IMR-90 (cell line): ENCODE data around the gene MAB21L2.

Source experiments
- CTCF ChIP-seq: conservative IDR thresholded peaks from 2 replicates; pipeline ENCODE4 v1.5.1; 2012; ENCODE audit warnings: mild to moderate bottlenecking, low read depth, low read length, improper control_type of control experiment
- ELK1 ChIP-seq: fragments of 150-350 bp; IDR thresholded peaks from 2 replicates; pipeline ENCODE4 v1.6.1; 2016; ENCODE audit warnings: low read depth, mild to moderate bottlenecking, low read length, moderate library complexity, borderline replicate concordance
- MAZ ChIP-seq: IDR thresholded peaks from 2 replicates; pipeline ENCODE4 v1.6.1; 2012; ENCODE audit warnings: low read depth, mild to moderate bottlenecking, low read length, improper control_type of control experiment, moderate library complexity, borderline replicate concordance
- MXI1 ChIP-seq: IDR thresholded peaks from 2 replicates; pipeline ENCODE4 v1.6.1; 2012; ENCODE audit warnings: low read depth, mild to moderate bottlenecking, low read length, moderate library complexity, borderline replicate concordance
- POLR2A ChIP-seq: IDR thresholded peaks from 2 replicates; pipeline ENCODE4 v1.6.1; 2012; ENCODE audit warnings: mild to moderate bottlenecking, low read depth, low read length
- SMC3 ChIP-seq: fragments of 150-350 bp; IDR thresholded peaks from 2 replicates; pipeline ENCODE4 v1.6.1; 2016; ENCODE audit warnings: low read depth, mild to moderate bottlenecking, antibody characterized with exemption, low read length, moderate library complexity
- USF2 ChIP-seq: fragments of 150-350 bp; IDR thresholded peaks from 2 replicates; pipeline ENCODE4 v1.6.1; 2017; ENCODE audit warnings: mild to moderate bottlenecking, antibody characterized with exemption, low read length, low read depth

GRCh38 chr4:150600812-150601445 lies 19.0 kb downstream of the MAB21L2 start:
- TF ChIP-seq CTCF (no peak), POLR2A (no peak), MAZ (no peak), ELK1 (no peak), USF2 (no peak), SMC3 (no peak), MXI1 (no peak)
